Measurements from ENCODE around the gene SERPINB7.
"Not testable (repeated sequence)": the region's sequence is repeated elsewhere in the genome, so short reads cannot be mapped to it uniquely, and the experiment has no call there.

The SERPINB7 gene

GRCh38 chr18:63775166-63775730, at the start of gene SERPINB7:
Gene SERPINB7, plus strand, starts transcription at chr18:63775418. Its CDS starts 6,955 bp downstream, at chr18:63782373.
- DNase-seq (ENCODE audit: insufficient read length, low spot score) (peak; percentile 26), FAIRE-seq (no peak)

- DNase-seq (ENCODE audit: insufficient read length, low spot score), result no peak
- no peak for FAIRE-seq
Measured at GRCh38 chr18:63725682-63726480, 49.3 kb upstream of the SERPINB7 start.

- DNase-seq (ENCODE audit: insufficient read length, low spot score) (no peak), FAIRE-seq (no peak)
Measured at GRCh38 chr18:63730773-63731172, 44.4 kb upstream of the SERPINB7 start.

GRCh38 chr18:63731215-63731614, 44.0 kb upstream of the SERPINB7 start:
- no peak for DNase-seq (ENCODE audit: insufficient read length, low spot score)
- FAIRE-seq, result no peak

- DNase-seq (ENCODE audit: insufficient read length, low spot score) (no peak), FAIRE-seq (no peak)
Measured at GRCh38 chr18:63736876-63737275, 38.3 kb upstream of the SERPINB7 start.

- no peak for DNase-seq (ENCODE audit: insufficient read length, low spot score)
- no peak for FAIRE-seq
Measured at GRCh38 chr18:63741769-63742168, 33.4 kb upstream of the SERPINB7 start.

GRCh38 chr18:63747006-63747405, 28.2 kb upstream of the SERPINB7 start:
- DNase-seq (ENCODE audit: insufficient read length, low spot score) (no peak), FAIRE-seq (no peak)

- no peak for FAIRE-seq
Measured at GRCh38 chr18:63749489-63749888, 25.7 kb upstream of the SERPINB7 start.

GRCh38 chr18:63752636-63753035, 22.6 kb upstream of the SERPINB7 start:
- FAIRE-seq, result no peak
- no peak for DNase-seq (ENCODE audit: insufficient read length, low spot score)

More at GRCh38 chr18:63749489-63749888, 25.7 kb upstream of the SERPINB7 start:
- DNase-seq (ENCODE audit: insufficient read length, low spot score), result no peak

GRCh38 chr18:63753676-63754075, 21.5 kb upstream of the SERPINB7 start:
- DNase-seq (ENCODE audit: insufficient read length, low spot score) (no peak), FAIRE-seq (no peak)

GRCh38 chr18:63757541-63757940, 17.7 kb upstream of the SERPINB7 start:
- DNase-seq (ENCODE audit: insufficient read length, low spot score), result no peak
- no peak for FAIRE-seq

- DNase-seq (ENCODE audit: insufficient read length, low spot score) (no peak), FAIRE-seq (no peak)
Measured at GRCh38 chr18:63758615-63759240, 16.5 kb upstream of the SERPINB7 start.

GRCh38 chr18:63759786-63760185, 15.4 kb upstream of the SERPINB7 start:
- not testable (repeated sequence) for DNase-seq (ENCODE audit: insufficient read length, low spot score)

GRCh38 chr18:63762518-63762917, 12.7 kb upstream of the SERPINB7 start:
- FAIRE-seq, result no peak
- peak; percentile 5 for DNase-seq (ENCODE audit: insufficient read length, low spot score)

More at GRCh38 chr18:63759786-63760185, 15.4 kb upstream of the SERPINB7 start:
- not testable (repeated sequence) for FAIRE-seq

- FAIRE-seq (no peak), DNase-seq (ENCODE audit: insufficient read length, low spot score) (no peak)
Measured at GRCh38 chr18:63763831-63764600, 11.2 kb upstream of the SERPINB7 start.

GRCh38 chr18:63765837-63766236, 9.4 kb upstream of the SERPINB7 start:
- no peak for DNase-seq (ENCODE audit: insufficient read length, low spot score)
- FAIRE-seq, result no peak

- DNase-seq (ENCODE audit: insufficient read length, low spot score) (no peak), FAIRE-seq (no peak)
Measured at GRCh38 chr18:63773551-63773950, 1.7 kb upstream of the SERPINB7 start.

GRCh38 chr18:63774511-63774910, 707 bp upstream of the SERPINB7 start:
- no peak for DNase-seq (ENCODE audit: insufficient read length, low spot score)
- FAIRE-seq, result no peak

GRCh38 chr18:63779386-63779785, 4.2 kb downstream of the SERPINB7 start:
- DNase-seq (ENCODE audit: insufficient read length, low spot score), result peak; percentile 2
- FAIRE-seq, result no peak

- FAIRE-seq (no peak), DNase-seq (ENCODE audit: insufficient read length, low spot score) (no peak)
Measured at GRCh38 chr18:63783394-63783793, 8.2 kb downstream of the SERPINB7 start.
